Measurements from ENCODE around the gene USP35. TPM values are rescaled to one million over a fixed set of nuclear protein-coding genes. Genes with fewer than 3 reads are reported as not detected.

USP35 gene
- total and polyA plus RNA-seq, 8 donors, result 2.2 to 13.0 (median 4.4) TPM

DNA sequence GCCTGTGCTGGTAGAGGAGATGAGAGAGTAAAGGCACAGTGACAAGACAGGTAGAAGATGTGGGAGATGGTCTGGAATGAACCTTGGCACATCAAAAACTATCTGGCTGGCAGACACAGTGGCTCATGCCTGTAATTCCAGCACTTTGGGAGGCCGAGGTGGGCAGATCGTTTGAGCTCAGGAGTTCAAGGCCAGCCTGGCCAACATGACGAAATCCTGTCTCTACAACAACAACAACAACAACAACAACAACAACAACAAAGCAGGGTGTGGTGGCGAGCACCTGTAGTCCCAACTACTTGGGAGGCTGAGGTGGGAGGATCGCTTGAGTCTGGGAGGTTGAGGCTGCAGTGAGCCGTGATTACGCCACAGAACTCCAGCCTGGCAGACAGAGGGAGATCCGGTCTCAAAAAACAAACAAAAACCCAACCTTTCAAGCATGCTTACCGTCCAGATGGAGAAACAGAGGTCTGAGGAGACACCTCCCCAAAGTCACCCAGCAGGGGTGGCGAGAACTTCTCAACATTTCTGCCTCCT lies 12.0 kb upstream of the USP35 start:
- Histone ChIP-seq H3K27ac (no peak overlapping the region), H3K4me3 (no peak overlapping the region), H3K27me3 (no peaks in the 10 kb centered on the region), H3K4me1 (no peaks in the 10 kb centered on the region), H3K36me3 (peaks cover 0 to 9% (median 0%) of the 10 kb centered on the region in 3 donors), H3K9me3 (no peaks in the 10 kb centered on the region)
- DNase-seq, result no peak
- no peak for FAIRE-seq
- TF ChIP-seq, protein P1, sequence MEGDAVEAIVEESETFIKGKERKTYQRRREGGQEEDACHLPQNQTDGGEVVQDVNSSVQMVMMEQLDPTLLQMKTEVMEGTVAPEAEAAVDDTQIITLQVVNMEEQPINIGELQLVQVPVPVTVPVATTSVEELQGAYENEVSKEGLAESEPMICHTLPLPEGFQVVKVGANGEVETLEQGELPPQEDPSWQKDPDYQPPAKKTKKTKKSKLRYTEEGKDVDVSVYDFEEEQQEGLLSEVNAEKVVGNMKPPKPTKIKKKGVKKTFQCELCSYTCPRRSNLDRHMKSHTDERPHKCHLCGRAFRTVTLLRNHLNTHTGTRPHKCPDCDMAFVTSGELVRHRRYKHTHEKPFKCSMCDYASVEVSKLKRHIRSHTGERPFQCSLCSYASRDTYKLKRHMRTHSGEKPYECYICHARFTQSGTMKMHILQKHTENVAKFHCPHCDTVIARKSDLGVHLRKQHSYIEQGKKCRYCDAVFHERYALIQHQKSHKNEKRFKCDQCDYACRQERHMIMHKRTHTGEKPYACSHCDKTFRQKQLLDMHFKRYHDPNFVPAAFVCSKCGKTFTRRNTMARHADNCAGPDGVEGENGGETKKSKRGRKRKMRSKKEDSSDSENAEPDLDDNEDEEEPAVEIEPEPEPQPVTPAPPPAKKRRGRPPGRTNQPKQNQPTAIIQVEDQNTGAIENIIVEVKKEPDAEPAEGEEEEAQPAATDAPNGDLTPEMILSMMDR (IDR thresholded peaks at IDR 0.05), result no peak
- intact Hi-C loops (cut with DNase I), result no loop called here
- WGBS, 2 donors, result 87% methylated on average over 10 of the region's 10 CpGs
- ATAC-seq, result no peak

DNA sequence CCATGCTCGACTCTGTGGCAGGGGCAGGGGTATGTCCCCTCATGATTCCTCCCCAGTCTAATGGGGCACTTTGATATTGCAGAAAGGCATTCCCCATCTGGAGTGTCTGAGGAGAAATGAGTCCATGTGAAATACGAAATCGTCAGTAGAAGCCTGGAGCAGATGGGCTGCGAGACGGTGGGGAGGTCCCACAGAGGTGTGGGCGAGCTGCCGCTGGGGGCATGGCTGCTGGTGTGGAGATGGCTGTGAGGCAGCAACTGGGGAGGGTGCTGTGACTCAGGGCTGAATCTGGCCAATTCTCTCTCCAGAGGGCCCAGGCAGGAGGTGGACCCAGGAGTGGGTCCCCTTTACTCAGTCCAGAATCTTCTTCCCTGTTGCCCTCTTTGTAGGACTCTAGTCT lies 11.5 kb upstream of the USP35 start:
- no peak for FAIRE-seq

DNA sequence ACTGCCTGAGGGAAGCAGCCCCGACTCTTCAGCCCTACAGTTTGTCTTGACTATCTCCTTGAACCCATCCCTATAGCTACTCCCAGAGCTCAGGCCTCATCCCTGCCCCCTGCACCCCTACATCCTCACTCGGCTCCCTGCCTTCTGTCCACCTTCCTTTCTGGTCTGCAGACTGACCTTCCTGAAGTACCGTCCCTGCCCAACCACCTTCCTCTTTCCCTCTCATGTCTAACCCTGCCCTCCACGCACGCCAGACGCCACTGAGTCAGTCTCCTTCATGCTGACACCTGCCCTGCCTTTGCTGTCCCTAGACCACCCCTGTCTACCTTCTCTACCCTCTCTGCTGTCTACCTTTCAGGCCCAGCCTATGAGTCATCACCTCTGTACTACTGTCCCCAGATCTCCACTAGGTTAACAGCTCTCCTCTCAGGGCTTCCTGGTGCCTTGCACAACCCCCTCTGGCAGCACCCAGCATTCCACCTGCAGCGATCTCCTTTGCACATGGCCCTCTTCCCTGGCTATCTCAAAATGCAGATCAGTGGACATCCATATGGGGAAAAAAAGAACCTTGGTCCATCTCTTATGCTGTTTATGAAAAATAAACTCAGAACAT lies 9.2 kb upstream of the USP35 start:
- Histone ChIP-seq H3K4me3 (no peak overlapping the region), H3K9me3 (no peaks in the 10 kb centered on the region), H3K27me3 (no peaks in the 10 kb centered on the region), H3K36me3 (no peaks in the 10 kb centered on the region), H3K4me1 (no peaks in the 10 kb centered on the region), H3K27ac (no peak overlapping the region)
- intact Hi-C loops (cut with DNase I), result no loop called here
- FAIRE-seq, result no peak
- DNase-seq, result no peak
- TF ChIP-seq, protein P1 (IDR thresholded peaks at IDR 0.05), result no peak
- ATAC-seq, result peak in 2 of 4 donors; percentile 25 to 41
- WGBS, 2 donors, result 92 to 93% methylated on average over 7 of the region's 7 CpGs

More for the DNA sequence above, 11.5 kb upstream of the USP35 start:
- Histone ChIP-seq H3K4me3 (no peak overlapping the region), H3K9me3 (no peaks in the 10 kb centered on the region), H3K27me3 (no peaks in the 10 kb centered on the region), H3K36me3 (peaks cover 0 to 9% (median 0%) of the 10 kb centered on the region in 3 donors), H3K27ac (no peak overlapping the region), H3K4me1 (no peaks in the 10 kb centered on the region)
- intact Hi-C loops (cut with DNase I), result no loop called here
- TF ChIP-seq, protein P1 (IDR thresholded peaks at IDR 0.05), result no peak
- ATAC-seq (no peak), DNase-seq (no peak)
- 96% methylated on average over 7 of the region's 7 CpGs for WGBS, 2 donors

DNA sequence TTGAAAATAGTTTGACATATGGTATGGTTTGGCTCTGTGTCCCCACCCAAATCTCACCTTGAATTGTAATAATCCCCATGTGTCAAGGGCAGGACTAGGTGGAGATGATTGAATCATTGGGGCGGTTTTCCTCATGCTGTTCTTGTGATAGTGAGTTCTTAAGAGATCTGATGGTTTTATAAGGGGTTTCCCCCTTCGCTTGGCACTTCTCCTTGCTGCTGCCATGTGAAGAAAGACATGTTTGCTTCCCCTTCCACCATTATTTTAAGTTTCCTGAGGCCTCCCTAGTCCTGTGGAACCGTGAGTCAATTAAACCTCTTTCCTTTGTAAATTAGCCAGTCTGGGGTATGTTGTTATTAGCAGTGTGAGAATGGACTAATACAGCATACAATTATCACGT lies 8.0 kb upstream of the USP35 start:
- WGBS, 2 donors, result 96 to 99% methylated on average over 4 of the region's 4 CpGs
- H3K27ac ChIP-seq, result no peak overlapping the region
- H3K4me3 ChIP-seq, result no peak overlapping the region
- H3K36me3 ChIP-seq, result no peaks in the 10 kb centered on the region
- ATAC-seq, result no peak
- no peaks in the 10 kb centered on the region for H3K9me3 ChIP-seq
- TF ChIP-seq, protein P1 (IDR thresholded peaks at IDR 0.05), result no peak
- no peaks in the 10 kb centered on the region for H3K27me3 ChIP-seq
- DNase-seq, result no peak
- intact Hi-C loops (cut with DNase I), result no loop called here
- no peak for FAIRE-seq
- no peaks in the 10 kb centered on the region for H3K4me1 ChIP-seq

DNA sequence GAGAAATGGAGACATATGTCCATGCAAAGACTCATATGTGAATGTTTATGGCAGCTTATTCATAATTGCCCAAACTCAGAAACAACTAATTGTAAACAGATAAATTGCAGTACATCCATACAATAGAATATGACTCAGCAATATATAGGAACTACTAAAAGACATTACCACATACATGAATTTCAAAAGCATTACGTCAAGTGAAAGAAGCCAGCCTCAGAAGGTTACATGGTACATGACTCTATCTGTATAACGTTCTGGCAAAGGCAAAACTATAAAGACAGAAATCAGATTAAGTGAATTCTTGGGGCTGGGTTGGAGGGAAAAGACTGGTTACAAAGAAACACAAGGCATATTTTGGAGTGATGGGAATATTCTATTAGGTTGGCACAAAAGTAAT lies 7.5 kb upstream of the USP35 start:
- no peaks in the 10 kb centered on the region for H3K27me3 ChIP-seq
- FAIRE-seq (no peak), ATAC-seq (no peak), DNase-seq (no peak)
- H3K9me3 ChIP-seq, result no peaks in the 10 kb centered on the region
- no peak overlapping the region for H3K4me3 ChIP-seq
- 86 to 87% methylated on average over 2 of the region's 2 CpGs for WGBS, 2 donors
- TF ChIP-seq, protein P1 (IDR thresholded peaks at IDR 0.05), result no peak
- no peaks in the 10 kb centered on the region for H3K4me1 ChIP-seq
- no peaks in the 10 kb centered on the region for H3K36me3 ChIP-seq
- intact Hi-C loops (cut with DNase I), result no loop called here
- no peak overlapping the region for H3K27ac ChIP-seq
